Subcutaneous adipose tissue (tissue), 4 donors: Measurements from ENCODE around the gene UVRAG. TPM values are rescaled to one million over a fixed set of nuclear protein-coding genes. Genes with fewer than 3 reads are reported as not detected.

Source experiments
- total RNA-seq, 4 donors: library from RNA; depleted of rRNA; stranded (reverse); fragments of >200 nt; gene quantifications; one replicate each; pipeline ENCODE4 v1.1.0, GENCODE V29; 2016
- TF ChIP-seq, protein P1 (sequence below): fragments of 450-650 bp; IDR thresholded peaks from one replicate; pipeline ENCODE4 v1.5.1; 2016; ENCODE audit warnings: low read depth, mild to moderate bottlenecking, control low read depth, antibody characterized with exemption, moderate library complexity

UVRAG gene
- total RNA-seq, 4 donors from 2014 or later = 59.7 to 108 (median 93.7) TPM

DNA sequence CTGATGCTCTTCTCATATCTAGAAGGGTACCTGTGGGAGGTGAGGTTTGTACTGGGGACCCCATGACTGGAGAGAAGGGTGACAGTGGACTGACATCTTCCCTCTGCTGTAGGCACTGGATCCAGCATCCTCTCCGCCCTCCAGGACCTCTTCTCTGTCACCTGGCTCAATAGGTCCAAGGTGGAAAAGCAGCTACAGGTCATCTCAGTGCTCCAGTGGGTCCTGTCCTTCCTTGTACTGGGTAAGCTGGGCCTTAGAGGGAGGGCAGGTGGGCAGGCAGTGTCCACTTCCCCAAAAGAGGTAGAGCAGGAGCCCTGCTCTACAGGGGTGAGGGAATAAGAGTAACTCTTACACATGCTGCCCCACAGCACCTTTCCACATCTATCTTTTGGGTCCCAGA is 30.5 kb upstream of the UVRAG start:
- TF ChIP-seq, protein P1, sequence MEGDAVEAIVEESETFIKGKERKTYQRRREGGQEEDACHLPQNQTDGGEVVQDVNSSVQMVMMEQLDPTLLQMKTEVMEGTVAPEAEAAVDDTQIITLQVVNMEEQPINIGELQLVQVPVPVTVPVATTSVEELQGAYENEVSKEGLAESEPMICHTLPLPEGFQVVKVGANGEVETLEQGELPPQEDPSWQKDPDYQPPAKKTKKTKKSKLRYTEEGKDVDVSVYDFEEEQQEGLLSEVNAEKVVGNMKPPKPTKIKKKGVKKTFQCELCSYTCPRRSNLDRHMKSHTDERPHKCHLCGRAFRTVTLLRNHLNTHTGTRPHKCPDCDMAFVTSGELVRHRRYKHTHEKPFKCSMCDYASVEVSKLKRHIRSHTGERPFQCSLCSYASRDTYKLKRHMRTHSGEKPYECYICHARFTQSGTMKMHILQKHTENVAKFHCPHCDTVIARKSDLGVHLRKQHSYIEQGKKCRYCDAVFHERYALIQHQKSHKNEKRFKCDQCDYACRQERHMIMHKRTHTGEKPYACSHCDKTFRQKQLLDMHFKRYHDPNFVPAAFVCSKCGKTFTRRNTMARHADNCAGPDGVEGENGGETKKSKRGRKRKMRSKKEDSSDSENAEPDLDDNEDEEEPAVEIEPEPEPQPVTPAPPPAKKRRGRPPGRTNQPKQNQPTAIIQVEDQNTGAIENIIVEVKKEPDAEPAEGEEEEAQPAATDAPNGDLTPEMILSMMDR = no peak

DNA sequence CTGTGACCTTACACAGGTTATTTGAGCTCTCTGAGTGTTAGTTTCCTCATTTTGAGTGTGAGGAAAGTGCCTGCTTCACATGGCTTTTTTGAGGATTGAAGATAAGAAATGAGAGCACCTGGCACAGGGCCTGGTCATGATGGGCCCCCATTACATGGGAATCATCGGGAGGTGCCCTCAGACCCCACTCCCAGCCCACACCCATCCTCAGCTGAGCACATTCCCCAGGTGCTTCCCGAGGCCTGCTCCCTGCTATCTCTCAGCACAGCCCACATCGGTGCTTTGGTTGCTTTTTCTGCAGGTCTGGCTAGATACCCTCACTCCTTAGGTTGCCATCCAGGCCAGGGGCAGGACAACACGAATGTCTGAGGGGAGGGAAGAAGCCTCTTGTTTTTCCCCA is 29.8 kb upstream of the UVRAG start:
- TF ChIP-seq, protein P1 = no peak

DNA sequence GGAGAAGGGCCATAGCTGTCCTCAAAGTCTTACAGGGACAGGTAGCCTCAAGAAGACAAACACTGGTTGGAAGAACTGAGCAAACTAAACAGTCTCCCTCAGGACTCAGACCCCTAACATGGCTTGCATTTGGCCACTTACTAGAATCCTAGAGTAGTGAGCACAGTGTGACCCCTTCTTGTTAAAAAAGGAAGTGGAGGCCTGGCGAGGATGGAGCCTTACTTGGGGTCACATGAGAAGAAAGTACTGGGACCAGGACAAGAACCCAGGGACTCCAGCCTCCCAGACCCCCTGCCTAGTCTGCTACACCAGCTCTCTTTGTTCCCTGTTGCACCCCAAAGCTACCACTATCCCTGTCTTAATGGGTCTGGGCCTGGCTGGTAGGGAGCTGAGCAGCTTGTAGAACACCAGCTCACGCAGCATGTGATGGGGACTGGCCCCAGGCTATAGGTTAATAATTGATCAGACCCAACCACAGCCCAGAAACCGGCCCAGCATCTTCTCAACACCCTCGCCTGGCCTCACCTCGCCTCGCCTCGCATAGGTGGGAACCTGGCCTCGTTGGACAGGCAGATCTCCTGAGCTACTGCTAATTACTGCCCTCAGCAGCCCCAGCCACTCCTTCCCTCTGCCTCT is 28.8 kb upstream of the UVRAG start:
- TF ChIP-seq, protein P1 = no peak

DNA sequence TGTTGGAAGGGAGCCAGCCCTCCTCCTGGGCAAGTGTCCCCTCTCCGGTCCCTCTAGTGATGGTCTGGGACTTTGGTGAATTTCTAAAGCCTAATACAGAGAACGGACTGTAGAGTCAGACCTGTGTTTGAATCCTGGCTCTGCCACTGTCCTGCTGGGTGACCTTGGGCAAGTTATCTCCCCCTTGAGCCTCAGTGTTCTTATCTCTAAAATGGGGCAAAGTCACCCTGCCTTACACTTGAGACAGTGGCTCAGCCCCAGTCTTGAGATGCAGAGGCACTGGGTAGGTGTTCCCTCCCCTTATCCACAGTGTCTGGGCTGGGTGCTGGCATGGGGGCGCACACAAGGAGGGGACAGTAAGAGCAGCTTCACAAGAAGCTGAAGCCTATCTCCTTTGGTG is 25.5 kb upstream of the UVRAG start:
- TF ChIP-seq, protein P1 = no peak

DNA sequence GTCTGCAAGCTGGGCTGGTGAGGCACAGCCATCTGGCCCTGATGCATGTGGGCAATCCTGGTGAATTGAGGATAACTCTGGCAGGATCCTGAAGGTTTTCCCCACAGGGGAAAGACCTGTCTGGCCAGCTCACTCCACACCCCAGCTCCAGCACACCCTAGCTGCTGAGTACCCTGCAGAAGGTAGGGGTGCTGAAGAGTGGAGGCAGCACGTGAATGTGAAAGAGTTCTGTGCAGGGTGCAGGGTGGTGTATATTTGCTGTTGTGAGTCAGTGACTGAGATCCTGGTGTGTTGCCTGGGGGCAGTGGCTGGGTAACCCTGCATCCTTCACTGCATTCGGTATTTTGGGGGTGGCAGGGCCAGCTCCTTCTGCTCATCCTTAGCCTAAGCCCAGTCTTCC is 24.0 kb upstream of the UVRAG start:
- TF ChIP-seq, protein P1 = no peak

DNA sequence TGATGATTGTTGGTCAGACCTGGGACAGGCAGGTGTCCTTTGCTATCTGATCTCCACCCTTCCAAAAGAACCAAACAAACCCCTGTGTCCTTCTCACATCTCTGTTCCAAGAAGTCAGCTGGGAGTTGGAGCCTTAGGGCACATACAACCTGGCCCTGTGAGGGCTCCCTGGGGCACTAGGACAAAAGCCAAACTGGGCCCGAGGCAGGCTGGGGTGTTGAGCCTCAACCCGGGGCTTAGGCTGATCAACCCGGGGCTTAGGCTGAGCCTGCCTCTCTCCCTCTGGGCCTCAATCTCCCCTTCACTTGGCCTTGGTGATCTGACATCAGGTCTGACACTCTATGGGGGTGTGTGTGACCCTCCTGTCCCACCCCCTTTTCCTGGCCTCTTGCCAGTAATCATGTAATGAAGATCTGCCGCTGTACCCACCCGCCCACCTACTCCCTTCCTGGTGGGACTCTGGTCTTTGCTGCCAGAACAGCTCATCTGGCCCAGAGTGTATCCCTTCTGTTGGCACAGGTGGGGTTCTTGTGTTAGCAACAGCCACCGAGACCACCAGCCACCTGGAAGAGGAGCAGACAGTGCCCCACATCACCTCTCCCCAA is 22.8 kb upstream of the UVRAG start:
- TF ChIP-seq, protein P1 = no peak

DNA sequence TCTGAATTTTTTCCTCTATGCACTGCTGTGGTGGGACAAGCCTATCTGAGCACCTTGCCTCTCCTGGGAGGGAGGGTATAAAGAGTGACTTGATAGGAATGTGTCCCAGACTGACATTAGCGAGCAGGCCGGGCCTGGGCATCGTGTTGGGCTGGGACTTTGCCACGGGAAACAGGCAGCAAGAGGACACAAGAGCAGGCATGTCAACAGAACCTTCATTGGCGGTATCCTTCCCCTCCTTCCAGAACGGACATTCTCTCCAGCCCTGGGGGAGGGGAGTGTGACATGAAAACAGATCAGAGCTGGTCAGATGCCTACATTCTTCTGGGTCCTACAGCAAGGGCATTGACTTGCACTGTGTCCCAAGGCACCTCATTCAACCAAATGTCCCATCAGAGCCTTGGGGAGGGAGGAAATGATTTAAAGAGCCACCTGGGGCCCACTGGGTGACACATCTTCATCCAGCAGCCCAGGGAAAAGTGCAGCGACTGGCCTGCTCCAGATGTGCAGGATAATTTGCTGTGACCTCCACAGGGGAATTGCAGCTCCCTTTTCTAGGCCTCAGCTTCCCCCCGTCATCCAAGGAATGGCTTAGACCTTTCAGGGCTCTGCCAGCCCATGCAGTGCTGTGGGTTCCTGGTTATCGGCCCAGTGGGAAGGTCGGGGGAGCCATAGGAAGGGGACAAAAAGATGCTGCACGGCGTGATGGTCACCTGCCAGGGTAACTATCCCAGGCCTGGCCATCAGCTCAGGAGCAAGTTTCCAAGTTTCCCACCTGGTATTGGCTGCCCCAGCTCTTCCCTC is 21.8 kb upstream of the UVRAG start:
- TF ChIP-seq, protein P1 = no peak
